ENCODE data around the gene ZFC3H1.

The ZFC3H1 gene

DNA sequence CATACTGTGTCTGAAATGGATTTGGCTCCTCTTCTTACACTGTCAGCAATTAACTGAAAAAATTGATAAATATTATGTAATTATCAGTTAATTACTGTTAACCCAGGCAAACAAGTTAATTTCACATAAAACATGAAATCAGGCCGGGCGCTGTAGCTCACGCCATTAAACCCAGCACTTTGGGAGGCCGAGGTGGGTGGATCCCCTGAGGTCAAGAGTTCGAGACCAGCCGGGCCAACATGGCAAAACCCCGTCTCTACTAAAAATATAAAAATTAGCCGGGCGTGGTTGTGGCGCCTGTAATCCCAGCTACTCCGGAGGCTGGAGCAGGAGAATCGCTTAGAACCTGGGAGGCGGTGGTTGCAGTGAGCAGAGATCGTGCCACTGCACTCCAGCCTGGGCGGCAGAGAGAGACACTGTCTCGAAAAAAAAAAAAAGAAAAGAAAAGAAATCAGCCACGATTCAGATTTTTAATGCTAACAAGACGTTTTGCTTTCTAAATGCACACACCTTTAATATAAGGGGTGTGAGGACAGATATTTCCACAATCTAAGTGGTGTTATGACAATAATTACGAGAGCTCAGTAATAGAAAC lies 21.8 kb upstream of the ZFC3H1 start:
- peaks cover 28 to 38% (median 33%) of the 10 kb centered on the region in 10 experiments for H3K4me1 ChIP-seq
- no peaks in the 10 kb centered on the region for H3K27me3 ChIP-seq
- TF ChIP-seq Cebpa-rat (IDR thresholded peaks at IDR 0.05): no peak
- H3K9me3 ChIP-seq (replicated peaks in 1 of 11): no peaks in the 10 kb centered on the region
- peak overlapping the region; percentile 76 to 88 (median 85) for H3K9ac ChIP-seq
- H4K20me1 ChIP-seq: no peaks in the 10 kb centered on the region
- peak overlapping the region; percentile 61 to 75 (median 70) for H3K4me3 ChIP-seq
- peaks cover 0 to 6% (median 4%) of the 10 kb centered on the region in 11 experiments; a peak in 5 of 22 replicates for H3K36me3 ChIP-seq
- peak overlapping the region; percentile 78 to 95 (median 89) for H3K4me2 ChIP-seq
- peak overlapping the region; percentile 35 to 93 (median 85); a peak in 19 of 22 replicates for H3K27ac ChIP-seq

DNA sequence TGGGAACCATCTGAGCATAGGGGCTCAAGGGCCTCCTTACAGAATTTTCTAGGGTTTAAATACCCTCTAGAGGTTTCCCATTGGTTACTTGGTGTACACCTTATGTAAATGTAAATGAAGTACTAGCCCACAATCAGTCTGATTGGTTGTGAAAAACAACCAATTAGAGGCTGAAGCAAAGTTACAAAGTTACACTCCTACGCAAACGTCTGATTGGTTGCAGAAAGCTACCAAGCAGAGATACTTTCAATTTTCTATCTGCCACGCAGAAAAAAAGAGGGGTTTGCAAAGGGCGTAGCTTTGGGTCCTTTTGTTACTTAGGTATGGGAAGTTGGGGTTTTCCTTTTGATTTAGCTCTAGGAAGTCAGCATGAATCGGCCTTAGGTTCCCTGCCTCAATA lies 20.4 kb upstream of the ZFC3H1 start:
- Histone ChIP-seq H3K36me3 (no peaks in the 10 kb centered on the region), H3K4me1 (peaks cover 27 to 34% (median 30%) of the 10 kb centered on the region in 10 experiments), H3K4me2 (no peak overlapping the region), H3K27me3 (no peaks in the 10 kb centered on the region), H3K9me3 (replicated peaks in 1 of 11) (no peaks in the 10 kb centered on the region), H4K20me1 (no peaks in the 10 kb centered on the region), H3K4me3 (no peak overlapping the region), H3K27ac (no peak overlapping the region), H3K9ac (no peak overlapping the region)
- TF ChIP-seq Cebpa-rat (IDR thresholded peaks at IDR 0.05): no peak

DNA sequence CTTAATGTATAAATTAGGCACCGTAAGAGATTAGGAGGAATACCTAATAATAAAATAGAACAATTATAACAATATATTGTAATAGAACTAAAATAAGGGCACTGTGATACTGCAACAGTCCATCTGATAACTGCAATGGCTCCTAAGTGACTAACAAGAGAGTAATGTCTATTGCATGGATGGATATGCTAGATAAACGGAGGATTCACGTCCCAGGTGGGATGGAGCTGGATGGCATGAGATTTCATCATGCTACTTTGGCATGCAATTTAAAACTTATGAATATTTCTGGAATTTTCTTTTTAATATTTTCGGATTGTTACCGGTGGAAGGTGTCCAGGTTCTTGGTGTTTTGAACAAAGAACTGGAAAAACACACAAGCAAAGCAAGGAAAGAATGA lies 20.0 kb upstream of the ZFC3H1 start:
- no peak for TF ChIP-seq Cebpa-rat (IDR thresholded peaks at IDR 0.05)
- no peak overlapping the region for H3K4me3 ChIP-seq
- no peaks in the 10 kb centered on the region for H3K36me3 ChIP-seq

DNA sequence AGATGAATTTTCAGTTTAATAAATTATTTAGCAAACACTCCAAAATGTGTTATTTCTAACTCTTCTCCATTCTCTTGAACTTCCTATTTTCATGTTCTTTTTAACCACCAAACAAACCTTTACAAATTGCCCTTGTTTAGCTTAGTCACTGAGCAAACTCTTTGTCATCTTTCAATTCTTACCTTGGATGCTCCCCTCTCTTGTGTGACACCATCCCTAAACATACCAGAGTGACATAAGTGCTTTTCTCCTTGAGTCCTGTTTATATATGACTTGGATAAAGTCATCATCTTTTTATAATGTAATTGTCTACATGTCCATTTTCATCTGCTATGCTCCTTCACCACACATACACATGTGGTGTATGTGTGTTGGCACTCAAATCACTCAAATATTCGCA lies 18.8 kb upstream of the ZFC3H1 start:
- H3K9me3 ChIP-seq (replicated peaks in 1 of 11): no peaks in the 10 kb centered on the region
- H3K4me3 ChIP-seq: no peak overlapping the region
- no peaks in the 10 kb centered on the region for H4K20me1 ChIP-seq
- no peaks in the 10 kb centered on the region for H3K27me3 ChIP-seq
- H3K27ac ChIP-seq: no peak overlapping the region
- no peak for TF ChIP-seq Cebpa-rat (IDR thresholded peaks at IDR 0.05)
- H3K36me3 ChIP-seq: no peaks in the 10 kb centered on the region
- peaks cover 11 to 20% (median 14%) of the 10 kb centered on the region in 10 experiments for H3K4me1 ChIP-seq
- no peak overlapping the region for H3K9ac ChIP-seq
- H3K4me2 ChIP-seq: no peak overlapping the region

More for the DNA sequence above, 20.0 kb upstream of the ZFC3H1 start:
- H3K27me3 ChIP-seq: no peaks in the 10 kb centered on the region
- no peak overlapping the region for H3K9ac ChIP-seq
- peaks cover 23 to 30% (median 26%) of the 10 kb centered on the region in 10 experiments for H3K4me1 ChIP-seq
- H3K9me3 ChIP-seq (replicated peaks in 1 of 11): no peaks in the 10 kb centered on the region
- H3K27ac ChIP-seq: no peak overlapping the region
- H3K4me2 ChIP-seq: no peak overlapping the region
- no peaks in the 10 kb centered on the region for H4K20me1 ChIP-seq

DNA sequence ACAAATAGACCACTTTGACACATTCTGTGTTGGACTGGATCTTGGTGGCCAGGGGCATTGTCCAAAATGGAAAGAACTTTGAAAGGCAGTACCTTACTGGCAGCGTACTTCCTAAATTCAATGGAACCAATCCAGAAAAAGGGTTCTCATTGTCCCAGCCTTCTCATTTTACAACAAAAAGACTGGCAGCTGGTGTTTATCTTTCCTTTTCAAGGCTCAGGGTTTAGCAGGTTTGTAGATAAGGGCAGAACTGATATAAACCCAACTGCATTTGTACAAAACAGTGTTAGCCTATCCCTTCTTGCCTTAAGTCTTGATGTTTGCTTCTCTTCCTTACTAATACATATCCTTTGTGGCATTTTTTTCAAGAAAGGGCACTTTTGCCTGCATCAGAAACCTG lies 8.2 kb upstream of the ZFC3H1 start:
- Histone ChIP-seq H3K36me3 (peaks cover 0 to 10% (median 0%) of the 10 kb centered on the region in 11 experiments; a peak in 4 of 22 replicates), H3K9me3 (replicated peaks in 1 of 11) (no peaks in the 10 kb centered on the region), H3K4me1 (peaks cover 0 to 8% (median 0%) of the 10 kb centered on the region in 10 experiments; a peak in 6 of 20 replicates), H3K27ac (no peak overlapping the region), H3K9ac (no peak overlapping the region), H3K4me3 (no peak overlapping the region), H3K4me2 (no peak overlapping the region), H4K20me1 (no peaks in the 10 kb centered on the region), H3K27me3 (no peaks in the 10 kb centered on the region)
- TF ChIP-seq Cebpa-rat (IDR thresholded peaks at IDR 0.05): no peak

DNA sequence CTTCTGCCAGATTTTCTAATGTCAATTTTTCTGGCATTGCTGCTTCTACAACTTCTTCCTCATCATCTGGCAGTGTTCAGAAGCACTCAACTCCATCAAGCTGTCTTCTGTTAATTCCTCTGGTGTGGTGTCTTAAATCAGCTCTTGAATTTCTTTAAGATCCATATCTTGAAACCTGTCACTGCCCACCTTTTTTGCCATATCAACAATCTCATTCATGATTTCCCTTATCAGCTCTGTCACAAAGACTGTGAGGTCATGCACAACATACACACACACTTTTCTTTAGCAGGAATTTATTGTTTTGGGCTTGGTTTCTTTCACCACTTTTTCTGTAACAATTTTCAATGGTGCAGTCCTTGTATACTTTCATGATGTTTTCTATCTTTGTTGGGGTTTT lies 7.7 kb upstream of the ZFC3H1 start:
- H3K9ac ChIP-seq: no peak overlapping the region
- H3K4me2 ChIP-seq: no peak overlapping the region
- H4K20me1 ChIP-seq: no peaks in the 10 kb centered on the region
- H3K27me3 ChIP-seq: no peaks in the 10 kb centered on the region
- no peak for TF ChIP-seq Cebpa-rat (IDR thresholded peaks at IDR 0.05)
- no peak overlapping the region for H3K4me3 ChIP-seq
- H3K9me3 ChIP-seq (replicated peaks in 1 of 11): no peaks in the 10 kb centered on the region
- peaks cover 0 to 8% (median under 1%) of the 10 kb centered on the region in 10 experiments; a peak in 9 of 20 replicates for H3K4me1 ChIP-seq
- H3K36me3 ChIP-seq: peaks cover 0 to 11% (median 0%) of the 10 kb centered on the region in 11 experiments; a peak in 4 of 22 replicates
- no peak overlapping the region for H3K27ac ChIP-seq

DNA sequence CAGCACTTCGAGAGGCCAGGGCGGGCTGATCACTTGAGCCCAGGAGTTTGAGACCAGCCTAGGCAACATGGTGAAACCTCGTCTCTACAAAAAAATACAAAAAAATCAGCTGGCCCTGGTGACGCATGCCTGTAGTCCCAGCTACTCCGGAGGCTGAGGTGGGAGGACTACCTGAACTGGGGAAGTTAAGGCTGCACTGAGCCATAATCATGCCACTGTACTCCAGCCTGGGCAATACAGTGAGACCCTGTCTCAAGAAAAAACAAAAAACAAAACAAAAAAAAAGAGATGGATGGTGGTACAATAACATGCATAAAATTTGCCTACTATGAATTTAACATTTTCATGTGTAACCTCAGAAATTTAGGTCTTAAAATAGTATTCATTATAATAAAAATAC lies 2.6 kb upstream of the ZFC3H1 start:
- Histone ChIP-seq H3K36me3 (peaks cover 0 to 16% (median 4%) of the 10 kb centered on the region in 11 experiments; a peak in 10 of 22 replicates), H3K4me1 (peaks cover 16 to 25% (median 18%) of the 10 kb centered on the region in 10 experiments), H3K27me3 (no peaks in the 10 kb centered on the region), H3K9ac (peak overlapping the region in 1 of 11 experiments; percentile 97; a peak in 1 of 22 replicates), H3K4me2 (peak overlapping the region; percentile 75 to 95 (median 85); a peak in 21 of 22 replicates), H3K27ac (no peak overlapping the region), H3K4me3 (0 out of 20 replicates have a peak overlapping the region, but pooled peaks of 2 of the 10 experiments have one; percentile 85 to 91), H3K9me3 (replicated peaks in 1 of 11) (no peaks in the 10 kb centered on the region), H4K20me1 (peaks cover 15 to 23% (median 20%) of the 10 kb centered on the region in 11 experiments)
- no peak for TF ChIP-seq Cebpa-rat (IDR thresholded peaks at IDR 0.05)

DNA sequence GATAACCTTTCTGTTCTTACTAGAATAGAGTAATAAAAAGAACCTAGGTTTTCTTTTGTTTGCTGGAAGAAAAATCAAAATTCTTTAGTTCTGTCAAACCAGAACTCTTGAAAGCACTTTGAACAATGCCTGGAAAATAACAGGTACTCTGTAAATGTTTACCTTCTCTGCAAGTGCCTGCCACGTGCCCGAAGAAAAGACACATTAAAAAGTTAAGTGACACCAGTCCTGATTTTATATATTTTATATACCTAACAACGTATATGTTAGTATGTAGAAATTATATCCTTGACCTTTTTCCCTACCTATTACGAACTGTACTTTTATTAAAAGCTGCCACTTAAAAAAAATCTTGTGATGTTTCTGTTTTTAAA lies 1.4 kb upstream of the ZFC3H1 start:
- Histone ChIP-seq H3K9me3 (replicated peaks in 1 of 11) (no peaks in the 10 kb centered on the region), H3K4me3 (peak overlapping the region; percentile 83 to 98 (median 89)), H4K20me1 (peaks cover 27 to 34% (median 32%) of the 10 kb centered on the region in 11 experiments), H3K27ac (peak overlapping the region; percentile 88 to 98 (median 94)), H3K4me2 (peak overlapping the region; percentile 75 to 95 (median 85)), H3K27me3 (no peaks in the 10 kb centered on the region), H3K4me1 (peaks cover 24 to 32% (median 29%) of the 10 kb centered on the region in 10 experiments), H3K9ac (peak overlapping the region; percentile 90 to 99 (median 97)), H3K36me3 (peaks cover 0 to 27% (median 16%) of the 10 kb centered on the region in 11 experiments; a peak in 18 of 22 replicates)
- TF ChIP-seq Cebpa-rat (IDR thresholded peaks at IDR 0.05): no peak

DNA sequence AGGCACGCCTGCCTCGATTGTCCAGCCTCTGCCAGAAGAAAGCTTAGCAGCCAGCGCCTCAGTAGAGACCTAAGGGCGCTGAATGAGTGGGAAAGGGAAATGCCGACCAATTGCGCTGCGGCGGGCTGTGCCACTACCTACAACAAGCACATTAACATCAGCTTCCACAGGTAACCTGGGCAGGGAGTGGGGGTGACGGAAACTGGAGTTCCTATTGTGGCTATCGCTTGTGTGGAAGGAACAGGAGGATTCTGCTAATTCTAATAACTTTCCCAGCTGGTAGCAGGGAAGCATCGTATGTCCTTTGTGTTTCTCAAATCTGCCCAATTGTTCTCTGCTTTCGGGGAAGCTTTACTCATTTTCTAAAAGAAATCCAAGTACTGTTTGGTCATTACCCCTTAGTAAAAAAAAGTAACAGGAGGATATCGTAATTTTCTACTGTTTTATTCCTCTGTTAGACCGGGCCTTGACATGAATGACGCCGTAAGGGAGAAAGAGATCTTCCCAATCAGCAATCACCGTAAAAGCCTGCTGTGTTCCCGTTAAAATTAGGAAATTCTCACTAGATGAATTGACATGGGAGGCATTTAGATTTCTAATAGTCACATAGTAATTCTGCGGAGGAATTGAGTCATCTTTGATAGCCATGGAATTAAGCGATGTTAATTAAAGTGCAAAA lies 902 bp upstream of the ZFC3H1 start:
- H4K20me1 ChIP-seq: peaks cover 28 to 40% (median 33%) of the 10 kb centered on the region in 11 experiments
- peak overlapping the region; percentile 90 to 99 (median 97) for H3K9ac ChIP-seq
- peak overlapping the region; percentile 83 to 98 (median 89) for H3K4me3 ChIP-seq
- no peak for TF ChIP-seq Cebpa-rat (IDR thresholded peaks at IDR 0.05)
- H3K4me2 ChIP-seq: peak overlapping the region; percentile 75 to 95 (median 85)
- H3K9me3 ChIP-seq (replicated peaks in 1 of 11): no peaks in the 10 kb centered on the region
- H3K36me3 ChIP-seq: peaks cover 3 to 33% (median 21%) of the 10 kb centered on the region in 11 experiments; a peak in 21 of 22 replicates
- no peaks in the 10 kb centered on the region for H3K27me3 ChIP-seq
- peak overlapping the region; percentile 88 to 98 (median 94) for H3K27ac ChIP-seq
- peaks cover 24 to 35% (median 29%) of the 10 kb centered on the region in 10 experiments for H3K4me1 ChIP-seq

Data from BLaER1 treated with 17β-estradiol and CSF1 and Interleukin-3, amounts not matched to agents 10 nM and 100 nM (cell line).